ENCODE measurements around the gene RGN. TPM values are rescaled to one million over a fixed set of nuclear protein-coding genes. Genes with fewer than 3 reads are reported as not detected.
"Not testable (repeated sequence)": the region's sequence is repeated elsewhere in the genome, so short reads cannot be mapped to it uniquely, and the experiment has no call there.

The RGN gene
- total RNA-seq, 4 donors from 2014 or later = 1.4 to 4.4 (median 2.0) TPM

DNA sequence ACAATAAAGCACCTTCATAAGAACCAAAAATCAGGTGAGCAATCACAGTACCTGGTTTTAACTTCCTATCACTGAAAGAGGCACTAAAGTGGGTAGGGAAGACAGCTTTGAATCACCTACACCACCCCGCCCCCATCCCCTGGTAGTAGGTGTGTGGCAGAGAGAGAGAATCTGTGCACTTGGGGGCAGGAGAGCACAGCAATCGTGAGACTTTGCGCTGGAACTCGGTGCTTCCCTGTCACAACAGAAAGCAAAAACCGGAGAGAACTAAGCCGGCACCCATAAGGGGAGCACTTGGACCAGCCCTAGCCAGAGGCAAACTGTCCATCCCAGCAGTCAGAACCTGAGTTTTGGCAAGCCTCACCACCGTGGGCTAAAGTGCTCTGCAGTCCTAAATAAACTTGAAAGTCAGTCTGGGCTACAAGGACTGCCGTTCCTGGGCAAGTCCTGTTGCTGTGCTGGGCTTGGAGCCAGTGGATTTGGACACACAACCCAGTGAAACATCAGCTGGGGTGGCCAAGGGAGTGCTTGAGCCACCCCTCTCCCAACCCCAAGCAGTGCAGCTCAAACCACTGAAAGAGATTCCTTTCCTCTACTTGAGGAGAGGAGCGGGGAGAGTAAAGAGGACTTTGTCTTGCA is 34.2 kb downstream of the RGN start:
- ATAC-seq (peak in 1 of 2 donors; percentile 58), DNase-seq (peak in 1 of 2 donors; percentile 37)
- H3K27me3 ChIP-seq = peaks cover 0 to 5% (median 0%) of the 10 kb centered on the region in 3 donors
- in situ Hi-C loops (cut with MboI; ENCODE audit: low sequenced_read_pairs in 4 of 4) = no loop called here
- TF ChIP-seq CTCF (IDR thresholded peaks at IDR 0.05 in 4 of 5, conservative IDR thresholded peaks at IDR 0.05 in 1 of 5) = no peak
- H3K4me3 ChIP-seq = no peak overlapping the region
- H3K4me1 ChIP-seq = no peaks in the 10 kb centered on the region
- intact Hi-C loops (cut with DNase I; ENCODE audit: low total_unique reads) = no loop called here
- H3K36me3 ChIP-seq = no peaks in the 10 kb centered on the region
- H3K9me3 ChIP-seq = no peaks in the 10 kb centered on the region
- peak overlapping the region in 1 of 4 donors; percentile 27 for H3K27ac ChIP-seq

DNA sequence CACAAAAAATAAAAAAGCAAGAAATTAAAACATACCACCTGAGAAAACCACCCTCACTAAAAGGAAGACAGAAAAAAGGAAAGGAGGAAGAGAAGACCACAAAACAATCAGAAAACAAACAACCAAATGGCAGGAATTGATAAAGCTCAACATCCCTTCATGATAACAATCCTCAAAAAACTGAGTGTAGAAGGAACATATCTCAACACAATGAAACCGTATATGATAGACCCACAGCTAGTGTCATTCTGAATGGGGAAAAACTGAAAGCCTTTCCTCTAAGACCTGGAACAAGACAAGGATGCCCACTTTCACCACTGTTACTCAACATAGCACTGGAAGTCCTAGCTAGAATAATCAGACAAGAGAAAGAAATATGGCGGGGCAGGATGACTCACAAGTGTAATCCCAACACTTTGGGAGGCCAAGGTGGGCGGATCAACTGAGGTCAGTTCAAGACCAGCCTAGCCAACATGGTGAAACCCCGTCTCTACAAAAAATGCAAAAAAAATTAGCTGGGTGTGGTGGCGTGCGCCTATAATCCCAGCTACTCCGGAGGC is 38.4 kb downstream of the RGN start:
- H3K27me3 ChIP-seq; H3K4me3 ChIP-seq; H3K4me1 ChIP-seq; H3K27ac ChIP-seq; DNase-seq; ATAC-seq; intact Hi-C loops (cut with DNase I; ENCODE audit: low total_unique reads); H3K9me3 ChIP-seq; in situ Hi-C loops (cut with MboI; ENCODE audit: low sequenced_read_pairs in 4 of 4); H3K36me3 ChIP-seq: not testable (repeated sequence)

DNA sequence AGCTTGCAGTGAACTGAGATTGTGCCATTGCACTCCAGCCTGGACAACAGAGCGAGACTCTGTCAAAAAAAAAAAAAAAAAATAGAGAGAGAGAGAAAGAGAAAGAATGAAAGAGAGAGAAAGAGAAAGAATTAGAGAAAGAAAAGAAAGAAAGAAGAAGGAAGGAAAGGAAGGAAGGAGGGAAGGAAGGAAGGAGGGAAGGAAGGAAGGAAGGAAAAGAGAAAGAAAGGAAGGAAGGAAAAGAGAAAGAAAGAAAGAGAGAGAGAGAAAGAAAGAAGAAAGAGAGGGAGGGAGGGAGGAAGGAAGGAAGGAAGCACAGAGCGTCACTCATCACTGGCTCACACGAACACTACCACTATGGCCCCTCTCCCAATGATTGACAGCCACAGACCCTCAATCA is 46.2 kb downstream of the RGN start:
- H3K36me3 ChIP-seq; H3K9me3 ChIP-seq; H3K4me1 ChIP-seq; in situ Hi-C loops (cut with MboI; ENCODE audit: low sequenced_read_pairs in 4 of 4); H3K4me3 ChIP-seq; H3K27ac ChIP-seq; intact Hi-C loops (cut with DNase I; ENCODE audit: low total_unique reads); H3K27me3 ChIP-seq; DNase-seq; ATAC-seq: not testable (repeated sequence)

DNA sequence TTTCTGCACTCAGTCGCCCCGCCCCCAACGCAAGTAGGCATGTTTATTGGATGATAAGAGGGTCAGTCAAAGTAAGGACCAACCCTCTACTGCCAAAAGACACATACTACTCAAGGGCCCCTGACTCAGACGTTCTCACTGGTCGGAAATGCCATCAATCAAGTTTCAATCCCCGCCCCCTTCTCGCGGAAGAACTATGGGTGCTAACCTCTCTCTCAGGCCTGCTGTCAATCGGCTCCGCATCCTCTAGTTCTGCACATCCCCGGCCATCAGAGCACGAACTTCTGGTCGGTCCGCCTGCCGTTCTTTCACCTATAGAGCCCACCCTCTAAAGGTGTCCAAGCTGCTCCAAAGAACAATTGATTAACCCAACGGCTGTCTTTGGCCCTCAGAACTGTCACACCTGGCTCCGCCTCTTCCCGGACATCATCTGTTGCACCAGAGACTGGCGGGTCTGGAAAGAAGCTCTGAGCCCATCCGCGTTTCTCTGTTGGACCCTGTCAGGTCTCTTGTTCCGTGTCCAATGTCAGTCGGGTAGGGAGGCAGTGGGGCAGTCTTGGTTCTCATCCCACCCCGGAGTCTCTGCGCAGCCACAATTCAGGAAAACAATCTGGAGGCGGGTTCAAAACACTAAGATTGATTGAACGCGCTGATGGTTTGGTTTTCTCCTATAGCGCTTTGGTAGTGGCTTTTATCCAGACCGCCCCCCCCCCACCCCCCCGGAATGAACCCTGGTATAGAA is 51.1 kb downstream of the RGN start:
- intact Hi-C loops (cut with DNase I; ENCODE audit: low total_unique reads) = loop anchor here (1.0 kb wide), 1 partner anchor 15 kb away; the partner anchor contains the start of gene NDUFB11
- TF ChIP-seq POLR2A (IDR thresholded peaks at IDR 0.05) = peak in 1 of 2 donors; percentile 29
- no peak for TF ChIP-seq CTCF (IDR thresholded peaks at IDR 0.05 in 4 of 5, conservative IDR thresholded peaks at IDR 0.05 in 1 of 5)
- in situ Hi-C loops (cut with MboI; ENCODE audit: low sequenced_read_pairs in 4 of 4) = no loop called here

DNA sequence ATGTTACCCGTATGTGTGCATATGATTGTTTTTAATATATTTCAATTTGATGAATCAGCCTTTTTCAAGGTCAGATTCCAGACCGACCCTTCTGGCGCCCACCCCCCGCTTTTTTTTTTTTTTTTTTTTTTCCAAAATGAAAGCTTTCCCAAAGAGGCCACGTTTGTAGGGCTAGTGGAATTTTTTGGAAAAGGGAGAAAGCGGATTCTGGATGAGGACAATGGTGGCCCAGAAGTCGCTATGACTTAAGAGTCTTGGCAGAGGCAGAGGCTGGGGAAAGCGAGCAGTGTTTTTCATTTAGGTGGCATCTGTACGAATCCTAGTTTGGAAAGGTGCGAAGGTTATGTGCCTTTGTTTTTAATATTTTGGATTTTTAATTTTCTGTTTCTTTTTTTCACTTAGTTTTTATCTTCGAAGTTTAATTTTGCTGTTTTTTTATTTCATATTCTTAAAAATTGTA is 51.7 kb downstream of the RGN start:
- no peaks in the 10 kb centered on the region for H3K9me3 ChIP-seq
- peaks cover 0 to 4% of the 10 kb centered on the region in 2 donors for H3K4me1 ChIP-seq
- H3K36me3 ChIP-seq = no peaks in the 10 kb centered on the region
- ATAC-seq (no peak), DNase-seq (no peak)
- TF ChIP-seq POLR2A (IDR thresholded peaks at IDR 0.05) = no peak
- no peaks in the 10 kb centered on the region for H3K27me3 ChIP-seq
- intact Hi-C loops (cut with DNase I; ENCODE audit: low total_unique reads) (loop anchor here (1.0 to 10.0 kb wide), 2 partner anchors 14 to 585 kb away; partner anchors contain the start of genes NDUFB11 and ZNF674), in situ Hi-C loops (cut with MboI; ENCODE audit: low sequenced_read_pairs in 4 of 4) (no loop called here)
- H3K27ac ChIP-seq = peak overlapping the region; percentile 83 to 88 (median 87)
- H3K4me3 ChIP-seq = peak overlapping the region; percentile 62 to 70 (median 70)

More for the DNA sequence above, 51.1 kb downstream of the RGN start:
- no peaks in the 10 kb centered on the region for H3K9me3 ChIP-seq
- peak; percentile 84 to 95 for DNase-seq
- peak overlapping the region; percentile 62 to 70 (median 70) for H3K4me3 ChIP-seq
- H3K27ac ChIP-seq = peak overlapping the region; percentile 83 to 88 (median 87)
- peak; percentile 100 for ATAC-seq
- H3K36me3 ChIP-seq = no peaks in the 10 kb centered on the region
- H3K27me3 ChIP-seq = no peaks in the 10 kb centered on the region
- peaks cover 0 to 4% of the 10 kb centered on the region in 2 donors for H3K4me1 ChIP-seq

DNA sequence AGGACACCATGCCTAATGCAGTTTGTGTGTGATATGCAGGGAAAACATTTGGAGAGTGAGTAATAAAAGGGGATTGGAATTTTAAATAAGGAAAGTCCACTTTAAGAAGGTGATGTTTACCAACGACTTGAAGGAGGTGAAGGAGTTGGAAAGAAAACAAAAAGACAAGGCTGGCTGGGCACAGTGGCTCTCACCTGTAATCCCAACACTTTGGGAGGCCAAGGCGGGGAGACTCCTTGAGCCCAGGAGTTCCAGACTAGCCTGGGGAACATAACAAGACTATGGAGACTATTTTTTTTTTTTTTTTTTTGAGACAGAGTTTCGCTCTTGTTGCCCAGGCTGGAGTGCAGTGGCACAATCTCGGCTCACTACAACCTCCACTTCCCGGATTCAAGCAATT is 55.2 kb downstream of the RGN start:
- Histone ChIP-seq H3K4me3 (no peak overlapping the region), H3K27ac (no peak overlapping the region), H3K4me1 (peaks cover 0 to 4% of the 10 kb centered on the region in 2 donors), H3K36me3 (no peaks in the 10 kb centered on the region), H3K9me3 (no peaks in the 10 kb centered on the region), H3K27me3 (no peaks in the 10 kb centered on the region)
- TF ChIP-seq POLR2A (IDR thresholded peaks at IDR 0.05) = no peak
- no peak for TF ChIP-seq CTCF (IDR thresholded peaks at IDR 0.05 in 4 of 5, conservative IDR thresholded peaks at IDR 0.05 in 1 of 5)
- intact Hi-C loops (cut with DNase I; ENCODE audit: low total_unique reads) = loop anchor here (10.0 kb wide), 1 partner anchor 589 kb away; the partner anchor contains the start of gene ZNF674
- ATAC-seq (no peak), DNase-seq (no peak)
- in situ Hi-C loops (cut with MboI; ENCODE audit: low sequenced_read_pairs in 4 of 4) = no loop called here

DNA sequence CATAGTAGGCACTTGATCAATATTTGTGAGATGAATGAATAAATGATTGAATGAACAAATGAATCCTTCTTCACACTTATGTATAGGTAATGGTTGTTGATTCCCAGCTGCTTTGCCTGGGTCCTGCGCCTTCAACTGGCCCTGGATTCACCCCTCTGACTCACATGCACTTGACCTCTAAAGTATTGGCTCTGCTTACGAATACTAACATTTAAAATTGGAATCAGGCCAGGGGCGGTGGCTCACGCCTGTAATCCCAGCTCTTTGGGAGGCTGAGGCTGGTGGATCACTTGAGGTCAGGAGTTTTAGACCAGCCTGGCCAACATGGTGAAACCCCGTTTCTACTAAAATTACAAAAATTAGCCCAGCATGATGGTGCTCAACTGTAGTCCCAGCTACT is 57.4 kb downstream of the RGN start:
- intact Hi-C loops (cut with DNase I; ENCODE audit: low total_unique reads) = loop anchor here (10.0 kb wide), 1 partner anchor 591 kb away; the partner anchor contains the start of gene ZNF674
- DNase-seq; H3K27me3 ChIP-seq; H3K36me3 ChIP-seq; H3K27ac ChIP-seq; H3K4me1 ChIP-seq; in situ Hi-C loops (cut with MboI; ENCODE audit: low sequenced_read_pairs in 4 of 4); H3K4me3 ChIP-seq; H3K9me3 ChIP-seq: not testable (repeated sequence)
- ATAC-seq = peak in 1 of 2 donors; percentile 58

Data from gastrocnemius medialis (tissue), 4 donors.